Stimulated activated CD4-positive, alpha-beta T cell treated with anti-CD3 and anti-CD28 coated beads, Interleukin-4, amount 100 ng/mL, for 48 hours (primary cell): ENCODE measurements around the gene CIDEB.

Experiments used
- DNase-seq, 2 donors: peaks; one replicate each; pipeline ENCODE4 v3.0.0-alpha.2; 2020; ENCODE audit warnings: low read depth in 2 of 2

Gene CIDEB

DNA sequence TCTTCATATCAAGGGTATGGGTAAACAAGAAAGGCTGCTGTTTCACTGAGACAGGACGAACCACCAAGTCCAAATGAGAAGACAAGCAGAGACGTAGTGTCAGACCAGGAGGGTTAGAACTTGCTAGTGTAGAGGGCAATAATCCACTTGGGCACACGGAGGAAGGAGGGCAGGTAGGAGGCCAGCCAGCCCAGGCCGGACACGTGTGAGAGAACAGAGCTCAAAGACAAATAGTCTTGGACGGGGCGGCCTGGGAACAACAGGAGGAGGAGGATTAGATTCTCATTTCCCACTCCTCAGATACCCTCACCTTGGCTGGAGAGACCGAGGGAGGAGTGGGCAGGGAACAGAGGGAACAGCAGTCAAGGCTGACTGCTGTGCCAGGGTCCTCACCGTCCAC lies 17.0 kb downstream of the CIDEB start:
- no peak for DNase-seq

DNA sequence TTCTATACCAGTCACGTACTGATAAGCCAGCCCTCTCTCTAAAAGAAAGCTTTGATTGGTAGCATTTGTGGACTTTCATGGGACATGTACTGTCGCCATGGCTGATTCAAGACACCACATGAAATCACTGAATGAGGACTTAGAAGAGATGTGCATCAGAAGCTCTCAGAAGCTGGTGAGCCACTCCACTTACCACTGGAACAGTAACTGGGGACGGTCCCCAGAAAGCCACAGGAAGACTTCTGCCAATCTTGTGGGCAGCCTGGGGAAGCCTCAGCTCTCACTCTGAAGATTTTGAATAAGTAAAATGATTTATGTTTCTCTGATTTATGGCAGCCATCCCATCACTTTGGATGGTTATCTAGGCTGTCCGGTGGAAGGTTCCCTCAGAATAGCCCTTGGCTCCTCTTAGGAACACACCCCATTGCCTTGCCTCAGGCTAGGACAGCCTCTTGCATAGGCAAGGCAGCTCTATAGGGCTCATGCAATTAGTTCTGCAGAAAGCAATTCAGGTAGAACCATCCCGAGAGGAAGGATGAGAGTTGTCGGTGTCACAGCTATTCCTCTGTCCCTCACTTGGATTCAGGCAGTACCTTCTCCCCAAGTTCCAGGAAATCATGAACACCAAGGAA lies 18.0 kb downstream of the CIDEB start:
- DNase-seq: peak; percentile 53 to 64

- no peak for DNase-seq
Measured at GRCh38 chr14:24286996-24287395, 20.8 kb downstream of the CIDEB start.

GRCh38 chr14:24285351-24285750 lies 22.4 kb downstream of the CIDEB start:
- DNase-seq: no peak

- DNase-seq: no peak
Measured at GRCh38 chr14:24284501-24285035, 23.2 kb downstream of the CIDEB start.

DNA sequence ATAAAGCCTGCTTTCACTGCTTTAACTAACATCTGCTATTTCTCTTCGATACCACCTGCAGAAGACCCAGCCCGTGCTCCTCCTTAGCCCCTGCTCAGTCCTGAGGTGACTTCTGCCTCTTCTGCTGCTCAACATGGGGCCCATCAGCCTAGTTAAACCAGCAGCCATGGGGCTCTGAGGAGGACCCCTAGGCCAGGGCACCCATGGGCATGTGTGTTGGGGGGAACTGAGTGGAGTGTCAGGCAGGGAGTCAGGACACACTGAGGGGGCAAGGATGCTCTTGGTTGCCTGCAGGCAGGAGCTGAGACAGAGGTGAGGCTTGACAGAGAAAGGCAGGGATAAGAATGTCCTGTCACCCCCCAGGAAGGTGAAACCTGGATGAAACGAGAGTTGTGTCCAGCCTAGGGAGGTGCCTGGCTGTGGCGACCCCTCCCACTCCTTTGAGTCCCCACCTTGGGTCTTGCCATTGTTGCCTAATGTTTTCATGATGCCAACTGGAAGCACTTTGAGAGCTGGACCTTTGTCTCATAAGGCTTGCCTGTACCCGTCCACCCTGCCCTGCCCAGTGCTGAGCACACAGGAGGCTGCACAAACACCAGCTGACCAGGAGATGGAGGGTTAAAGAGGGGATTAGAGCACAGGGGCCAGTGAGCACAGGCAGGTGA lies 23.8 kb downstream of the CIDEB start:
- no peak for DNase-seq

DNA sequence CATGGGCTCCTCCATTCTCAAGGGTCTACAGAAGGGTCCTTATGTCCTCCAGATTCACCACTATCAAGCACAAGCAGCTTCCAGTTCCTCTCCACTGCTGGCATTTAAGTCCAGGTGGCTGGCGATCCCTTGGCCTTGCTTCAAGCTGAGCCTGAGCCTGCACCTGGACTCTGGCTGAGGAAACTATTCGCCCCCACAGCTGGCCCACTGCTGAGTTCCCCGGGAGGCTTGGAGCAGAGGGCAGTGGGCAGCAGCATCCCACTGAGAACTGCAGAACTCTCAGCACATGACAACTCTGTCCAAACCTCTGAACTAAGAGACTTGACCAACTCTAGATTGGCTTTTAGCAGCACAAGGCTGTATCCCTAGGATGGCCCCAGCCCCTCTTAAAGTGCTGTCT lies 25.0 kb downstream of the CIDEB start:
- DNase-seq: no peak

- no peak for DNase-seq
Measured at GRCh38 chr14:24281636-24282035, 26.1 kb downstream of the CIDEB start.

- DNase-seq: no peak
Measured at GRCh38 chr14:24280797-24281460, 26.8 kb downstream of the CIDEB start.

GRCh38 chr14:24279301-24280186 lies 28.2 kb downstream of the CIDEB start:
- DNase-seq: peak in 1 of 2 donors; percentile 40

DNA sequence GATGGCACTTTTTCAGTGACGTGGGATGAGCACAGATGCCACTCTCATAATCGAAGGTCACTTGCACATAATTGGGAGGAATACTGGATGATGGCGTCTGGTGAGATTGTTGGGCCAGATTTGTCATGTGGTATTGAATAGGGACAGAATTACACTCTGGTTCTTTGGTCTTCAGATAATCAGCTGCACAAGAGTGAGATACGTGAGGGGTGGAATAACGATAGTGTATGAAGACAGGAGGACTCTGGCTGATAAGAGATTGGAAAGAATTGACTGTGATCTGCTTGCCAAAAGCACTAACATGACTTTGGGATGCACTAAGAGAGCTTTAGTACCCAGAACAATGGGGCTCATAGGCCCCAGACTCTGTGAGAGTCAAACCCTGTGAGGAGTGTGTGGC lies 29.4 kb downstream of the CIDEB start:
- no peak for DNase-seq

DNA sequence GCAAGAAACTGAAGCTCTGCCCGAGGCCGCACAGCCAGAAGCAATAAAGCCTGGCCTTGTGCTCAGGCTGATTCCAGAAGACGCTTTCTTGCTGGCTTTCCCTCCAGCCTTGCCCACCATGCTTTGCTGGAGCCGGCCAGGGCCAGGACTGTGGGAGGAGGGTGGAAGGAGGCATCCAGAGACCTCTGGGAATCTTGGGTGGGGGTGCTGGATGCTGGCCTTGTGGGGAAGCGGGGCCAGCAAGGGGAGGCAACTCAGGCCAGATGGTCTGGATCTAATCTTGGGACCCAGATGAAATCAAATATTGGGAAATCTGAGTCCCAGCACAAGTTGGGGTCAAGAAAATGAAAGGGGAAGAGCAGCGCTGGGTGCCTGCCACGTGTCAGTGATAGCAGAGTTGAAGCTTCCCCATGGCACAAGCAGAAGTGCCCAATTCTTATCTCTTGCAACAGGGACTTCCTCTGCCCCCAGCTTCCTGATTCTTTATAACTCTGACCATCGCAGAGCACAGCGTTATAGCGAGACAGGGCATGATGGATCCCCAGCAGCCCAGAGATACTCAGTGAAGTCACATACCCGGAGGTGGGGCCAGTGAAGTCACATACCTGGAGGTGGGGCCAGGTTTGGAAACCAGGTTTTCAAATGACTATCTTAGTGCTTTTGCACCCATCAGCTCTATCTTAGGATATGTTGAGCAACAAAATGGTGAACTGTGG lies 30.0 kb downstream of the CIDEB start:
- no peak for DNase-seq

GRCh38 chr14:24277071-24277470 lies 30.7 kb downstream of the CIDEB start:
- no peak for DNase-seq

DNA sequence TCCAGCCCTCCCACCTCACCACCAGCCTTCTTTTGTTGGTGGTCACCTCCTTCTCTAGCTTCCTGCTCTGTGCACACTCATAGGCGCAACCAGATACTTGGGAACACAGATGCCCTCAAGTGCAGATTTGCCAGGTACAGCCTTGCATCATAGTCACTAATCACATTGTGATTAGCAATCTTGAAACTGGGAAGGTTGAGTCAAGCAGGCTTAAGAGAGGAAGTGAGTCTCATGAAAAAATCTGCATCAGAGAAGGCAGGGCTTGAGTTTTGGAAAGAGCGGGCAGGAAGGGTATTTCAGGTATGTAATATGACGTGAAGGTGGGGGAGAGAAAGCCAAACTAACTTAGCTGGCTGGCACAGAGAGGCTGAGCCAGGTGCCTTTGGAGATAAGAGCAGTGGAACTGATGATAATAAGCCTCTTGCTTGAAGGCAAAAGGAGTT lies 33.7 kb downstream of the CIDEB start:
- peak; percentile 27 to 42 for DNase-seq

DNA sequence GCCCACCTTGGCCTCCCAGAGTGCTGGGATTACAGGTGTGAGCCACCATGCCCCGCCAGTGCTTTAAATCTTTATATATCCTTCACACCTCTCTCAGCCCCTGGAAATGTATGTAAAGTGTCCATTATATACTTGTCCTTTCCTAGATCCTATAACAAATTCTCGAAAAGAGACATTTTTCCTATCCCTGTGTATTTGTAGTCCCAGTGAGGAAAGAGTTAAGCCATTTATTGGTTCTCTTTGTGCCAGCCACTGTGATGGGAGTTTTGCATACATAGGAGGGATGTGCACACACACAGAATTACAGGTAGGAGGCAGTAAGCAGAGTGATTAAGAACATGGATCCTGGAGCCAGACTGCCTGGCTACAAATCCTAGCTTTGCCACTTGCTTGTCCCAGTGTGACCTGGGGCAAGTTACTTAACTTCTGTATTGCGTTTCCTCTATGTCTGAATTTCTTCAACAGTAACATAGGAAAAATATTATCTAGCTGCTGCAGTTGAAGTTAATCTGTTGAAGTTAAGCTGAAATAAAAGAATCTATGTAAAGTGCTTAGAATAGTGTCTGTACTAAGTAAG lies 34.3 kb downstream of the CIDEB start:
- DNase-seq: no peak

- DNase-seq: no peak
Measured at GRCh38 chr14:24272467-24272866, 35.3 kb downstream of the CIDEB start.

DNA sequence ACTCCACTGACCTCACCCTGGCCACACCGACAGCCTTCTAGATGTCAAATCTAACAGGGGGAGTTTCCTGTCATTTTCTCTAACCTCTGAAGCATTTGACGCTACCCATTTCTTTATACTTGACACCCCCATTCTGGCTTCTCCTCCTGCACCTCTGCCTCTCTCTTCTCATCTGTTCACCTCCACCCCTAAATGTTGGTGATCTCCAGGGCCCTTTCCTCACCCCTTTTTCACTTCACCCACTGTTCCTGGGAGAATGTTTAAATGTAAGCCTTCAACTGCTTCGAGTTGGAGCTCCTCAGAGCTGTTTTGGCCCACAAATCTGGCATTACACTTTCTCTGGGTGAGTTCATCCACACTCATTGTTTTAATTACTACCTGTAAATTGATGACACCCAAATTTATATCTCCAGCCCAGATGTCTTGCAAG lies 35.9 kb downstream of the CIDEB start:
- DNase-seq: no peak

- DNase-seq: peak; percentile 79 to 82
Measured at GRCh38 chr14:24271134-24271833, 36.5 kb downstream of the CIDEB start, which contains the start of gene RABGGTA. Gene RABGGTA, minus strand, starts transcription at chr14:24271597. Its CDS starts 482 bp downstream, at chr14:24271115.

GRCh38 chr14:24270537-24271133 lies 37.1 kb downstream of the CIDEB start:
- no peak for DNase-seq
